AG09309 (cell line): ENCODE measurements around the gene TBC1D16.

Experiments
- DNase-seq: peaks from one replicate; pipeline ENCODE4 v3.0.0-alpha.2; 2010; ENCODE audit warnings: low read depth
- H3K4me3 ChIP-seq: 2 replicates; pipeline ENCODE4 v1.5.1; 2011; ENCODE audit warnings: mild to moderate bottlenecking, low read depth, low read length, moderate library complexity; ENCODE audit not compliant: control insufficient read depth
- CTCF ChIP-seq: IDR thresholded peaks from 2 replicates; pipeline ENCODE4 v1.5.1; 2011; ENCODE audit warnings: mild to moderate bottlenecking, low read depth, low read length, inconsistent platforms; ENCODE audit not compliant: insufficient read depth, control insufficient read depth; ENCODE audit errors: missing control alignments

Gene TBC1D16

GRCh38 chr17:80005360-80006338, 30.0 kb downstream of the TBC1D16 start:
- H3K4me3 ChIP-seq = no peak overlapping the region
- DNase-seq = no peak
- peak; percentile 97 for TF ChIP-seq CTCF

GRCh38 chr17:80003969-80004368, 31.7 kb downstream of the TBC1D16 start:
- TF ChIP-seq CTCF = no peak
- no peak for DNase-seq
- no peak overlapping the region for H3K4me3 ChIP-seq

GRCh38 chr17:80002690-80003490, 32.8 kb downstream of the TBC1D16 start:
- no peak for DNase-seq
- no peak overlapping the region for H3K4me3 ChIP-seq
- no peak for TF ChIP-seq CTCF

GRCh38 chr17:80002070-80002641, 33.5 kb downstream of the TBC1D16 start:
- no peak for DNase-seq
- H3K4me3 ChIP-seq = no peak overlapping the region

GRCh38 chr17:80000981-80001775, 34.5 kb downstream of the TBC1D16 start:
- H3K4me3 ChIP-seq = no peak overlapping the region
- no peak for TF ChIP-seq CTCF
- no peak for DNase-seq

More at GRCh38 chr17:80002070-80002641, 33.5 kb downstream of the TBC1D16 start:
- TF ChIP-seq CTCF = no peak

GRCh38 chr17:80000136-80000535, 35.5 kb downstream of the TBC1D16 start:
- H3K4me3 ChIP-seq = no peak overlapping the region
- DNase-seq = no peak
- TF ChIP-seq CTCF = no peak
